H9 (cell line): Measurements from ENCODE around the gene GRIP1. TPM values are rescaled to one million over a fixed set of nuclear protein-coding genes. Genes with fewer than 3 reads are reported as not detected.

Experiments
- DNase-seq: peaks from one replicate; pipeline ENCODE4 v3.0.0-alpha.2; 2017
- H2AFZ ChIP-seq: one replicate; pipeline ENCODE4 v1.6.1; 2013; ENCODE audit warnings: mild to moderate bottlenecking, low read length, control low read depth, moderate library complexity
- H2AK5ac ChIP-seq: 2 replicates; pipeline ENCODE4 v1.6.1; 2013; ENCODE audit warnings: low read length, control low read depth, mixed read lengths; ENCODE audit not compliant: insufficient read length
- H2BK120ac ChIP-seq: one replicate; pipeline ENCODE4 v1.6.1; 2013; ENCODE audit warnings: low read depth, mild to moderate bottlenecking, low read length, control low read depth, inconsistent platforms; ENCODE audit not compliant: poor library complexity, severe bottlenecking
- H2BK12ac ChIP-seq: 2 replicates; pipeline ENCODE4 v1.6.1; 2013; ENCODE audit warnings: low read length, control low read depth, mixed read lengths, low read depth; ENCODE audit not compliant: insufficient read length
- H2BK15ac ChIP-seq: 2 replicates; pipeline ENCODE4 v1.6.1; 2013; ENCODE audit warnings: low read depth, low read length, control low read depth
- H2BK20ac ChIP-seq: one replicate; pipeline ENCODE4 v1.6.1; 2013; ENCODE audit warnings: low read depth, mild to moderate bottlenecking, low read length, control low read depth, inconsistent platforms; ENCODE audit not compliant: poor library complexity, severe bottlenecking
- H2BK5ac ChIP-seq: 2 replicates; pipeline ENCODE4 v1.6.1; 2013; ENCODE audit warnings: low read length, control low read depth, mixed read lengths; ENCODE audit not compliant: insufficient read length
- H3K14ac ChIP-seq: 2 replicates; pipeline ENCODE4 v1.6.1; 2013; ENCODE audit warnings: low read length, control low read depth; ENCODE audit not compliant: insufficient read depth
- H3K18ac ChIP-seq: 2 replicates; pipeline ENCODE4 v1.6.1; 2013; ENCODE audit warnings: low read depth, mild to moderate bottlenecking, mixed read lengths, low read length, control low read depth; ENCODE audit not compliant: insufficient read length
- H3K23ac ChIP-seq: 2 replicates; pipeline ENCODE4 v1.6.1; 2013; ENCODE audit warnings: low read length, control low read depth, mixed read lengths, low read depth; ENCODE audit not compliant: insufficient read length
- H3K23me2 ChIP-seq: 2 replicates; pipeline ENCODE4 v1.6.1; 2013; ENCODE audit warnings: low read depth, mild to moderate bottlenecking, mixed read lengths, low read length, control low read depth; ENCODE audit not compliant: insufficient read length, poor library complexity, severe bottlenecking
- H3K27ac ChIP-seq: 2 replicates; pipeline ENCODE4 v1.5.1; 2013; ENCODE audit warnings: low read length, control low read depth, mixed read lengths, low read depth; ENCODE audit not compliant: insufficient read length
- H3K27me3 ChIP-seq: 2 replicates; pipeline ENCODE4 v1.6.1; 2013; ENCODE audit warnings: low read length, control low read depth, inconsistent platforms; ENCODE audit not compliant: insufficient read depth
- H3K4ac ChIP-seq: 2 replicates; pipeline ENCODE4 v1.6.1; 2013; ENCODE audit warnings: low read depth, mild to moderate bottlenecking, control low read depth, inconsistent platforms, low read length, moderate library complexity
- H3K4me1 ChIP-seq: 2 replicates; pipeline ENCODE4 v1.6.1; 2013; ENCODE audit warnings: low read length, control low read depth, inconsistent platforms; ENCODE audit not compliant: insufficient read depth
- H3K4me2 ChIP-seq: 2 replicates; pipeline ENCODE4 v1.6.1; 2013; ENCODE audit warnings: low read length, control low read depth, mixed read lengths; ENCODE audit not compliant: insufficient read length, insufficient read depth
- H3K56ac ChIP-seq: 2 replicates; pipeline ENCODE4 v1.6.1; 2013; ENCODE audit warnings: low read depth, mild to moderate bottlenecking, mixed read lengths, low read length, control low read depth; ENCODE audit not compliant: insufficient read length
- H3K79me1 ChIP-seq: 2 replicates; pipeline ENCODE4 v1.6.1; 2013; ENCODE audit warnings: low read depth, mild to moderate bottlenecking, moderate library complexity, low read length, control low read depth, inconsistent platforms; ENCODE audit not compliant: insufficient read depth, poor library complexity, severe bottlenecking
- H3K79me2 ChIP-seq: 2 replicates; pipeline ENCODE4 v1.6.1; 2013; ENCODE audit warnings: low read length, control low read depth, inconsistent platforms; ENCODE audit not compliant: insufficient read depth
- H3K9ac ChIP-seq: 2 replicates; pipeline ENCODE4 v1.6.1; 2013; ENCODE audit warnings: low read length, control low read depth, mixed read lengths; ENCODE audit not compliant: insufficient read length; ENCODE audit errors: extremely low read depth
- H3K9me3 ChIP-seq: one replicate; pipeline ENCODE4 v1.6.1; 2013; ENCODE audit warnings: low read depth, low read length, inconsistent platforms; ENCODE audit not compliant: control insufficient read depth
- H3T11ph ChIP-seq: one replicate; pipeline ENCODE4 v1.6.1; 2013; ENCODE audit warnings: mild to moderate bottlenecking, low read length, control low read depth, inconsistent platforms
- H4K20me1 ChIP-seq: one replicate; pipeline ENCODE4 v1.6.1; 2013; ENCODE audit not compliant: control insufficient read depth, insufficient read length, insufficient read depth
- H4K5ac ChIP-seq: 2 replicates; pipeline ENCODE4 v1.6.1; 2013; ENCODE audit warnings: low read depth, mild to moderate bottlenecking, mixed read lengths, low read length, control low read depth; ENCODE audit not compliant: insufficient read length
- H4K8ac ChIP-seq: replicated peaks from 2 replicates; pipeline ENCODE4 v1.6.1; 2013; ENCODE audit warnings: low read length, control low read depth, mixed read lengths, low read depth; ENCODE audit not compliant: insufficient read length
- H4K91ac ChIP-seq: 2 replicates; pipeline ENCODE4 v1.6.1; 2013; ENCODE audit warnings: low read depth, mild to moderate bottlenecking, moderate library complexity, mixed read lengths, low read length, control low read depth; ENCODE audit not compliant: insufficient read length
- H3K27ac Mint-ChIP-seq, 3 experiments: 2 replicates in 2 of 3; 3 replicates in 1 of 3; pipeline ENCODE4 v1.8.0; 2020 to 2021; ENCODE audit warnings: mixed read lengths in 3 of 3, mild to moderate bottlenecking in 1 of 3, moderate library complexity in 1 of 3
- H3K27me3 Mint-ChIP-seq: 2 replicates; pipeline ENCODE4 v1.8.0; 2021; ENCODE audit warnings: low read depth, mild to moderate bottlenecking, moderate library complexity, mixed read lengths
- H3K36me3 Mint-ChIP-seq, 3 experiments: 2 replicates in 2 of 3; 3 replicates in 1 of 3; pipeline ENCODE4 v1.8.0; 2020 to 2021; ENCODE audit warnings: low read depth in 3 of 3, mixed read lengths in 3 of 3; ENCODE audit not compliant: insufficient read depth in 1 of 3
- H3K4me1 Mint-ChIP-seq, 2 experiments: 2 replicates each; pipeline ENCODE4 v1.8.0; 2020; ENCODE audit warnings: mixed read lengths in 2 of 2
- H3K4me3 Mint-ChIP-seq, 2 experiments: 2 replicates in 1 of 2; 3 replicates in 1 of 2; pipeline ENCODE4 v1.8.0; 2020 to 2021; ENCODE audit warnings: mild to moderate bottlenecking in 2 of 2, mixed read lengths in 2 of 2, moderate library complexity in 1 of 2
- H3K9me3 Mint-ChIP-seq, 2 experiments: 2 replicates in 1 of 2; 3 replicates in 1 of 2; pipeline ENCODE4 v1.8.0; 2020; ENCODE audit warnings: mild to moderate bottlenecking in 2 of 2, mixed read lengths in 2 of 2, moderate library complexity in 1 of 2
- CTCF ChIP-seq: fragments of 200-600 bp; sonication (generic); conservative IDR thresholded peaks from 3 replicates; pipeline ENCODE4 v1.8.0; 2021; ENCODE audit warnings: antibody characterized with exemption, mild to moderate bottlenecking
- total RNA-seq: library from RNA; stranded (reverse); gene quantifications from 2 replicates; pipeline ENCODE4 v1.2.1, GENCODE V29; 2021

GRIP1 gene
- total RNA-seq, 1 experiment from 2014 or later, result 19.5 TPM

GRCh38 chr12:66676241-66676640 is 2.6 kb downstream of the GRIP1 start:
- peaks cover 6% of the 10 kb centered on the region; the same call in 1 of the 2 replicates for H3K4me1 ChIP-seq
- H3K56ac ChIP-seq, result no peak overlapping the region
- no peak for TF ChIP-seq CTCF
- no peaks in the 10 kb centered on the region for H3K79me1 ChIP-seq
- no peaks in the 10 kb centered on the region for H3K27me3 Mint-ChIP-seq
- H3K4me3 Mint-ChIP-seq, result no peak overlapping the region
- no peaks in the 10 kb centered on the region for H3K9me3 Mint-ChIP-seq
- H3K9me3 ChIP-seq, result no peaks in the 10 kb centered on the region
- H3K9ac ChIP-seq, result no peak overlapping the region
- H3K4me1 Mint-ChIP-seq, result peaks cover 27 to 28% of the 10 kb centered on the region in 2 experiments
- H3K23ac ChIP-seq, result no peak overlapping the region
- no peak overlapping the region for H4K8ac ChIP-seq
- no peak overlapping the region for H2BK5ac ChIP-seq
- no peaks in the 10 kb centered on the region for H3K23me2 ChIP-seq
- no peaks in the 10 kb centered on the region for H4K20me1 ChIP-seq
- H4K5ac ChIP-seq, result no peak overlapping the region
- H2AFZ ChIP-seq, result no peak overlapping the region
- no peak overlapping the region for H3K27ac ChIP-seq
- H3K18ac ChIP-seq, result no peak overlapping the region
- H2BK12ac ChIP-seq, result no peak overlapping the region
- H3K27me3 ChIP-seq, result no peaks in the 10 kb centered on the region
- H2BK20ac ChIP-seq, result no peak overlapping the region
- H3K79me2 ChIP-seq, result no peaks in the 10 kb centered on the region
- no peak overlapping the region for H3K4me2 ChIP-seq
- H3K4ac ChIP-seq, result no peak overlapping the region
- DNase-seq, result no peak
- no peak overlapping the region for H3K14ac ChIP-seq
- no peak overlapping the region for H3K27ac Mint-ChIP-seq
- no peak overlapping the region for H2AK5ac ChIP-seq
- no peak overlapping the region for H2BK15ac ChIP-seq
- no peak overlapping the region for H4K91ac ChIP-seq
- no peaks in the 10 kb centered on the region; a peak in 1 of 7 replicates for H3K36me3 Mint-ChIP-seq
- no peak overlapping the region for H3T11ph ChIP-seq
- no peak overlapping the region for H2BK120ac ChIP-seq
